Measurements from ENCODE around the gene ACSF3. TPM values are rescaled to one million over a fixed set of nuclear protein-coding genes. Genes with fewer than 3 reads are reported as not detected.

Gene ACSF3
- total RNA-seq, 2 experiments from 2014 or later: 112 to 143 TPM

- Histone ChIP-seq H2AFZ (ENCODE audit: low read length) (no peak overlapping the region), H3K27ac (ENCODE audit: low read depth, low read length, poor library complexity, severe bottlenecking) (no peak overlapping the region), H3K9me3 (ENCODE audit: low read length) (no peaks in the 10 kb centered on the region), H3K9me2 (ENCODE audit: insufficient read depth, low read length) (no peaks in the 10 kb centered on the region), H3K4me3 (ENCODE audit: low read depth, low read length, poor library complexity, severe bottlenecking) (no peak overlapping the region), H4K20me1 (ENCODE audit: insufficient read depth, low read length) (no peaks in the 10 kb centered on the region), H3K36me3 (ENCODE audit: insufficient read depth, low read length) (peaks cover 87% of the 10 kb centered on the region), H3K79me2 (ENCODE audit: insufficient read depth, low read depth, low read length) (peaks cover 10% of the 10 kb centered on the region; the same call in 1 of the 2 replicates), H3K4me1 (ENCODE audit: insufficient read depth, low read length, poor library complexity, severe bottlenecking) (peaks cover 57% of the 10 kb centered on the region), H3K4me2 (ENCODE audit: low read length) (no peak overlapping the region)
- TF ChIP-seq CTCF (conservative IDR thresholded peaks at IDR 0.05; ENCODE audit: low read length) (no peak), EZH2phosphoT487 (IDR thresholded peaks at IDR 0.05; ENCODE audit: borderline replicate concordance, low read depth, low read length) (no peak)
- ChIA-PET CTCF (ENCODE audit: unreplicated experiment) (no interaction called here), POLR2A (interaction anchor here (0.5 kb wide), 1 partner anchor 470 kb away, joined by 7 read pairs; no protein-coding TSS in a partner anchor)
- no TSS peak for BruUV-seq (replicated peaks)
- intact Hi-C loops (cut with micrococcal nuclease; ENCODE audit: unreplicated experiment): no loop called here
- no peak for DNase-seq (ENCODE audit: low spot score)
Observed at GRCh38 chr16:89118361-89119165, 24.9 kb downstream of the ACSF3 start.

- Histone ChIP-seq H3K4me3 (ENCODE audit: low read depth, low read length, poor library complexity, severe bottlenecking) (no peak overlapping the region), H3K4me2 (ENCODE audit: low read length) (no peak overlapping the region), H3K4me1 (ENCODE audit: insufficient read depth, low read length, poor library complexity, severe bottlenecking) (peaks cover 57% of the 10 kb centered on the region), H3K36me3 (ENCODE audit: insufficient read depth, low read length) (peaks cover 87% of the 10 kb centered on the region), H3K9me3 (ENCODE audit: low read length) (no peaks in the 10 kb centered on the region), H3K79me2 (ENCODE audit: insufficient read depth, low read depth, low read length) (peaks cover 10% of the 10 kb centered on the region; the same call in 1 of the 2 replicates), H4K20me1 (ENCODE audit: insufficient read depth, low read length) (no peaks in the 10 kb centered on the region), H2AFZ (ENCODE audit: low read length) (no peak overlapping the region), H3K9me2 (ENCODE audit: insufficient read depth, low read length) (no peaks in the 10 kb centered on the region), H3K27ac (ENCODE audit: low read depth, low read length, poor library complexity, severe bottlenecking) (no peak overlapping the region)
- ChIA-PET CTCF (ENCODE audit: unreplicated experiment) (no interaction called here), POLR2A (no interaction called here)
- intact Hi-C loops (cut with micrococcal nuclease; ENCODE audit: unreplicated experiment): no loop called here
- BruUV-seq (replicated peaks): no TSS peak
- DNase-seq (ENCODE audit: low spot score): no peak
- TF ChIP-seq EZH2phosphoT487 (IDR thresholded peaks at IDR 0.05; ENCODE audit: borderline replicate concordance, low read depth, low read length) (no peak), CTCF (conservative IDR thresholded peaks at IDR 0.05; ENCODE audit: low read length) (no peak)
Observed at GRCh38 chr16:89119166-89119621, 25.5 kb downstream of the ACSF3 start.

GRCh38 chr16:89119661-89120141 lies 26.0 kb downstream of the ACSF3 start:
- H3K79me2 ChIP-seq (ENCODE audit: insufficient read depth, low read depth, low read length): peaks cover 10% of the 10 kb centered on the region; the same call in 1 of the 2 replicates
- H2AFZ ChIP-seq (ENCODE audit: low read length): no peak overlapping the region
- no peaks in the 10 kb centered on the region for H3K9me3 ChIP-seq (ENCODE audit: low read length)
- H3K36me3 ChIP-seq (ENCODE audit: insufficient read depth, low read length): peaks cover 87% of the 10 kb centered on the region
- H3K4me2 ChIP-seq (ENCODE audit: low read length): no peak overlapping the region
- DNase-seq (ENCODE audit: low spot score): no peak
- H4K20me1 ChIP-seq (ENCODE audit: insufficient read depth, low read length): no peaks in the 10 kb centered on the region
- peaks cover 56% of the 10 kb centered on the region for H3K4me1 ChIP-seq (ENCODE audit: insufficient read depth, low read length, poor library complexity, severe bottlenecking)
- H3K27ac ChIP-seq (ENCODE audit: low read depth, low read length, poor library complexity, severe bottlenecking): no peak overlapping the region
- no peaks in the 10 kb centered on the region for H3K9me2 ChIP-seq (ENCODE audit: insufficient read depth, low read length)
- intact Hi-C loops (cut with micrococcal nuclease; ENCODE audit: unreplicated experiment): no loop called here
- CTCF ChIA-PET (ENCODE audit: unreplicated experiment): no interaction called here
- POLR2A ChIA-PET: no interaction called here
- BruUV-seq (replicated peaks): no TSS peak
- no peak overlapping the region for H3K4me3 ChIP-seq (ENCODE audit: low read depth, low read length, poor library complexity, severe bottlenecking)
- TF ChIP-seq EZH2phosphoT487 (IDR thresholded peaks at IDR 0.05; ENCODE audit: borderline replicate concordance, low read depth, low read length): no peak
- TF ChIP-seq CTCF (conservative IDR thresholded peaks at IDR 0.05; ENCODE audit: low read length): no peak
